ENCODE results near the gene ADD3. TPM values are rescaled to one million over a fixed set of nuclear protein-coding genes. Genes with fewer than 3 reads are reported as not detected.
"Not testable (repeated sequence)": the region's sequence is repeated elsewhere in the genome, so short reads cannot be mapped to it uniquely, and the experiment has no call there.

The ADD3 gene
- total RNA-seq, 2 experiments from 2014 or later = 124 to 206 TPM

DNA sequence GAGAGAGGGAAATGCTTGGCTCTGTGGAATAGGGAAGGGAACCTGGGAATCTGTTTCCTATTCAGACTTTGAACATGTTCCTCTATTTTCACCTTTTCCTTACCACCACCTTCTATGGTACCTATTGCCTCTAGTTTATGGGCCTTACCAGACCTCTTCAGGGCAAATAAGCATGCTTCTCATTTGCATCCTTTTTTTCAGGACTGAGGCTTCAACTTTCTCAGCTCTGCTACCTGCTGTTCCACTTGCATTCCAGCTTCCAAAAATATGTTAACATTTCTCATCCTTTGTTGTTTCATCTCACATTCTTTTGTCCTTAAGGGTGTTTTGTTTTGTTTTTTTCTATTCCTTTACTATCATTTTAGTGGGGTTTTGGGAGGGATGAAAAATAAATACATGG lies 121.7 kb downstream of the ADD3 start:
- no peaks in the 10 kb centered on the region for H3K4me1 Mint-ChIP-seq
- peaks cover 53% of the 10 kb centered on the region for H3K36me3 Mint-ChIP-seq
- no peak overlapping the region for H3K4me3 Mint-ChIP-seq
- H3K27me3 Mint-ChIP-seq = no peaks in the 10 kb centered on the region
- H3K27ac Mint-ChIP-seq = no peak overlapping the region
- ATAC-seq = no peak
- CTCF ChIA-PET = interaction anchor here (0.8 to 1.2 kb wide), 2 partner anchors 12 to 33 kb away, joined by 3 to 4 read pairs; no protein-coding TSS in a partner anchor
- no peak for DNase-seq
- H3K9me3 Mint-ChIP-seq (ENCODE audit: low read depth) = no peaks in the 10 kb centered on the region

DNA sequence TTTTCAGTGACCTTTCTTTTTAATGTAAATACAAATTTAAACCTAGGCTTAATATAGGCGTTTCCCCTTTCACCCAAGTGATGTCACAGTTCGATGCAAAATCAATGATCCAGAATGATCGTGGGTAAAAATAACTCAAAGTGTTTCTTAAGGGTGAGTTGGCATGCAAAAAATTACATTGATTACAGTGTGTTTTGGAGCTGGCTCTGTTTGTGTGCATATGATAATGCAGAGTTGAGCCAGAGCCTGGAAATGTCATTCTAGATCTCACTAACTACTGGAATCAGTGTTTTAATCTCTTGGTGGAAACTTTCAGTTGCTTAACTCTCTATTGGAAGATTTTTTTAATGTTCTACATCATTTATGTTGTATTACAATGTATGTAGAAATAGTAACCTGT lies 127.1 kb downstream of the ADD3 start:
- H3K27ac Mint-ChIP-seq = no peak overlapping the region
- DNase-seq (no peak), ATAC-seq (no peak)
- H3K9me3 Mint-ChIP-seq (ENCODE audit: low read depth) = no peaks in the 10 kb centered on the region
- CTCF ChIA-PET = interaction anchor here (1.0 to 2.3 kb wide), 3 partner anchors 11 to 144 kb away, joined by 3 to 10 read pairs (median 3); no protein-coding TSS in a partner anchor
- H3K36me3 Mint-ChIP-seq = peaks cover 27% of the 10 kb centered on the region
- no peak overlapping the region for H3K4me3 Mint-ChIP-seq
- no peaks in the 10 kb centered on the region for H3K27me3 Mint-ChIP-seq
- H3K4me1 Mint-ChIP-seq = peaks cover 16% of the 10 kb centered on the region

DNA sequence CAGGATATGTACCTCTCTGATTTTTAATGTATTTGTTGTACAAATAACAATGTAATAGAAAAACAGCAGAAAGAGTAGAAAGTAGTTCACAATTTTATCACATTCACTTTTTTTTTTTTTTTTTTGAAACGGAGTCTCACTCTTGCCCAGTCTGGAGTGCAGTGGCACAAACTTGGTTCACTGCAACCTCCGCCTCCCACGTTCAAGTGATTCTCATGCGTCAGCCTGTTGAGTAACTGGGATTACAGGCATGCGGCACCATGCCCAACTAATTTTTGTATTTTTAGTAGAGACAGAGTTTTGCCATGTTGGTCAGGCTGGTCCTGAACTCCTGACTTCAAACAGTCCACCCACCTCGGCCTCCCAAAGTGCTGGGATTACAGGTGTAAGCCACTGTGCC lies 128.1 kb downstream of the ADD3 start:
- H3K36me3 Mint-ChIP-seq = peaks cover 21% of the 10 kb centered on the region
- H3K27ac Mint-ChIP-seq; H3K27me3 Mint-ChIP-seq; ATAC-seq; H3K4me3 Mint-ChIP-seq; H3K9me3 Mint-ChIP-seq (ENCODE audit: low read depth); DNase-seq: not testable (repeated sequence)
- CTCF ChIA-PET = interaction anchor here (0.9 to 2.3 kb wide), 4 partner anchors 10 to 143 kb away, joined by 3 to 10 read pairs (median 3); no protein-coding TSS in a partner anchor
- peaks cover 17% of the 10 kb centered on the region for H3K4me1 Mint-ChIP-seq

DNA sequence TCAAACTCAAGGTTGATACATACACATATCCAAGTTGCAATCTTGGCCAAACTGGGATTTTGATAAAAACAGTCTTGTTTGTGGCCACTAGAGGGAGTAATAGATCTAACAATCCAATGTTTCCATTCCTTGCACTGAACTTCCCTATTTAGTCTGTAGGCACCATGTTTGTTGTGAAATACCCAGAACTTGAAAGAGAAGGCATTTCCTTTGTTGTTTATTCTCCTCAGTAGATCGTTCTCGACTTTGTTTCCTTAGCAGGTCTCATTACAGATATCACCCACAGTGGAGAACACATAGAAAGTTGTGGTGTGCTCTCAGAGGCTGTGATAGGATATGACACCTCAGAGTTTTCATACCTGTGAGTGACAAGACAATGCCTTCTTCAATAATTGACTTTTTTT lies 129.4 kb downstream of the ADD3 start:
- Mint-ChIP-seq H3K27me3 (no peaks in the 10 kb centered on the region), H3K9me3 (ENCODE audit: low read depth) (no peaks in the 10 kb centered on the region), H3K36me3 (peaks cover 10% of the 10 kb centered on the region), H3K4me1 (peaks cover 28% of the 10 kb centered on the region), H3K27ac (peak overlapping the region; percentile 25), H3K4me3 (no peak overlapping the region)
- DNase-seq (no peak), ATAC-seq (peak; percentile 72)
- CTCF ChIA-PET = interaction anchor here (0.6 to 5.6 kb wide), 31 partner anchors 10 to 459 kb away, joined by 3 to 75 read pairs (median 5); partner anchors contain the start of genes ADD3, MXI1 and SMNDC1

DNA sequence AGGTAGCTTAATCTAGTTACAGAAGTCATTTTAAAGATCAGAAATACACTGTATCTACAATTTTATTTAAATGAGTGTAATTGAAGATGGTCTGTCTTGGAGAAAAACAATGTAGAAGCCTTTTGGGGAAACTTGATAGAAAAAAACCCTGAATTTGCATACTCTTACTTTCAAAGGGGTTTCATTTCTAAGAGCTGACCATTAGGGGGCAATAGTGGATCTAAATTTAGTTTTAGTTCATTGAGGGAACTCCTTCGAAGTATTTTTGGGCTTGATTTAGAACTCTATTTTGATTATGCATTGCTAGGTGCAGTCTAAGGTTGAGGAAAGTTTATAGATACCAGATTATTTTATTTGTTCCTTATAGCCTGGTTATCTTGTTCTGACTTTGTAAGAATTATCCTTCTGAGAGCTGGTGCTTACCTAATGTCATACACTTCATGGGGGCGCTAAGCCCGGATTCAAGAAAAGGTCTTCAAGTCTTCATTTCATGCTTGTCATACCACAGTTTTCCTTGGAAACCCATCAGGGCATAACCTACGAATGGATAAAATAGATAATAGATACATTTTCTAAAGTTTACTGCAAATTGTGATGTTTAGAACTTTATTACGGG lies 130.5 kb downstream of the ADD3 start:
- peaks cover 33% of the 10 kb centered on the region for H3K4me1 Mint-ChIP-seq
- DNase-seq (no peak), ATAC-seq (peak; percentile 58)
- H3K27ac Mint-ChIP-seq = no peak overlapping the region
- CTCF ChIA-PET = interaction anchor here (0.7 to 5.6 kb wide), 37 partner anchors 9 to 460 kb away, joined by 3 to 75 read pairs (median 5); partner anchors contain the start of genes ADD3, MXI1 and SMNDC1
- H3K4me3 Mint-ChIP-seq = no peak overlapping the region
- H3K9me3 Mint-ChIP-seq (ENCODE audit: low read depth) = no peaks in the 10 kb centered on the region
- peaks cover 4% of the 10 kb centered on the region for H3K36me3 Mint-ChIP-seq
- H3K27me3 Mint-ChIP-seq = peaks cover 5% of the 10 kb centered on the region

DNA sequence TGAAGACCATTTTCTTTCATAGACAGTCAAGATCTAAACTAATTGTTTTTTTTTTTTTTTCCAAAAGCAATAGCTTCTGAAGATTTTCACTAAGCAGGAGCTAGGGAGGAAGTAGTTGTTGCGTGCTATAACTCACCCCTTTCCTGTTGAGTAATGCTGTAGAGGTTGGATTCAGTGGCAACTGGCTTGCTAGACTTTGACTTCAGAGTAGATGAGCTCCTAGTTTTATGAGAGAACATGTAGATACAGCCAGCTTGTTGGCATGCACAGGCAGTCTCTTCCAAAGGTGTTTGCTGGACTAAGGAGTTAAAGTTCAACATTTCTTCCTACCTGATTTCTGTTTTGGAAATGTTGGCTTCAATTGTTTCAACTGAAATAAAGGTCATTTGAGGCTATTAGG lies 133.4 kb downstream of the ADD3 start:
- Mint-ChIP-seq H3K27ac (peak overlapping the region; percentile 42), H3K36me3 (peaks cover 3% of the 10 kb centered on the region), H3K9me3 (ENCODE audit: low read depth) (no peaks in the 10 kb centered on the region), H3K27me3 (peaks cover 28% of the 10 kb centered on the region), H3K4me3 (no peak overlapping the region), H3K4me1 (peaks cover 34% of the 10 kb centered on the region)
- CTCF ChIA-PET = interaction anchor here (0.8 to 5.6 kb wide), 13 partner anchors 12 to 165 kb away, joined by 3 to 75 read pairs (median 4); partner anchors contain the start of gene MXI1
- ATAC-seq = peak; percentile 63
- DNase-seq = no peak

DNA sequence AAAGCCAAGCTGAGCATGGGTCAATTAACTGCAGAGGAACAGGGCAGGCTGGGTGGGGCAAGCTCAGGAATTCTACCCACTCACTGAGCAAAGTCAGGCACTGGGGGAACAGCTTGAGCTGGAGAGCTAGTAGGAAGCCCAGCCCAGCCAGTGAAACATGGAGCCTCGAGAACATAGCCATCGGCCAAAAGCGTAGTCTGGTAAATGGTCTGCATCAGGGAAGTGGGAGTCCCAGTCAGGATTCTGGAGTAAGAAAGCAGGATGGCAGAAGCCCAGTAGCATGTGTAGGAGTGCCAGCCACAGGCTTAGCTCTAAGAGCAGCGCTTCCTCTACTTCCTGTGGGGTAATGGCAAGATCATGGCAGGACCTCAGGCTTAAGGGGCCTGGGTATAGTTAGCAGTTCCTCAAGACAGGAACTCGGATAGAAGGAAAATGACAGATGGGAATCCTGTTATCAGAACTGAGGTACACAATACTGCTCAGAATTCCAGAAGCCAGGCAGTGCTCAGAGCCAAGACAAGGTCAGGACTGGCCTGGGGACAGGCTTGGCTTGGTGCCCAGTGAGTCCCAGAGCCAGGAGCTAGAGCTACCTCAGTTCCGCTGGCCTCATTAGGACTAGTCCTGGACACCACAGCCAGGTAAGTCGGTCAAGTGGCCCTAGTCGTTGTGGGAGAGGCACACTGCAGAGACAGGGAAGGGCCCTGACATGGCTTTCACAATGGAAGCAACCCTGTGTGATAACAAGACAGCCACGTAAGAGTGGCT lies 134.3 kb downstream of the ADD3 start:
- Mint-ChIP-seq H3K27me3 (peaks cover 35% of the 10 kb centered on the region), H3K9me3 (ENCODE audit: low read depth) (no peaks in the 10 kb centered on the region), H3K27ac (no peak overlapping the region), H3K4me1 (peaks cover 32% of the 10 kb centered on the region), H3K36me3 (peaks cover 3% of the 10 kb centered on the region), H3K4me3 (no peak overlapping the region)
- CTCF ChIA-PET = interaction anchor here (0.8 to 5.6 kb wide), 11 partner anchors 11 to 164 kb away, joined by 3 to 75 read pairs (median 4); partner anchors contain the start of gene MXI1
- DNase-seq = no peak
- no peak for ATAC-seq

DNA sequence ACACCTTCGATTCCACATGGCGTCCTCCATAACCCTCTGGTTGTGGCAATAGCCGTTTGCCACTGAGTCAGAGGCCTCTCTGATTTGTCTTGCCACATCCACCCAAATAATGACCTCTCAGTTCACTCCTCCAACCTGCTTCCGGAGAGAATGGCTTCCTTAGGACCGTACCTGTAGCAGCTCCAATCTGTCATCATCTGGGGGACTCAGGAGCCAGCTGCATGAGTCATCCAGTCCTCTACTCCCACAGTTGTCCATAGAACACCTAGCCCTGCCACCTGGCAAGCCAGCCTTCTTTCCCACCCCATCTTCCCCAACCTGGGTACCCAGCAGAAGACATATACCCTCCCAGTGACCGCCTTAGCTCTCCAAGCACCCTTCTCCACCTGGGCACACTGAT lies 135.2 kb downstream of the ADD3 start:
- peaks cover 25% of the 10 kb centered on the region for H3K4me1 Mint-ChIP-seq
- peaks cover 42% of the 10 kb centered on the region for H3K27me3 Mint-ChIP-seq

DNA sequence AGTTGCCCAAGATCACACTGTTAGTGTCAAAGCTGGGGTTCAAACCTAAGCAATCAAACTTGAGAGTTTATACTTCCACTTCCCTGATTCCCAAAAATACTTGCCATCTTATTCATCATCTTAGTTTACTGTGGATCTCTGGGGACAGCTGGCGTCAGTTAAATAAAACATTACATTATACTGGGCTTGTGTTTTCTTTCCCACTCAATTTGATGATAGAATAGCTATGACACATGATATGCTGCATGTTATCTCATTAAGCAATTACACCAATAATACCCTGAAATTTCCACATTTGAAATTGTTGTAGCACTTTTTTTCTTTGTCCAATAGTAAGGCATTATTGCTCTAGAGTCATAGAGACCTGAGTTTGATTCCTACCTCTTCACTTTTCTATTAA lies 136.7 kb downstream of the ADD3 start:
- Mint-ChIP-seq H3K4me1 (peaks cover 23% of the 10 kb centered on the region), H3K9me3 (ENCODE audit: low read depth) (no peaks in the 10 kb centered on the region), H3K27ac (no peak overlapping the region), H3K36me3 (peaks cover 3% of the 10 kb centered on the region), H3K4me3 (no peak overlapping the region), H3K27me3 (peaks cover 58% of the 10 kb centered on the region)
- CTCF ChIA-PET = interaction anchor here (0.8 to 1.3 kb wide), 2 partner anchors 67 to 134 kb away, joined by 3 to 5 read pairs; no protein-coding TSS in a partner anchor
- ATAC-seq (no peak), DNase-seq (no peak)

More for the DNA sequence above, 135.2 kb downstream of the ADD3 start:
- Mint-ChIP-seq H3K27ac (no peak overlapping the region), H3K9me3 (ENCODE audit: low read depth) (no peaks in the 10 kb centered on the region), H3K4me3 (no peak overlapping the region), H3K36me3 (peaks cover 3% of the 10 kb centered on the region)
- DNase-seq (no peak), ATAC-seq (no peak)
- CTCF ChIA-PET = interaction anchor here (1.0 to 1.1 kb wide), 2 partner anchors 65 to 136 kb away, joined by 4 read pairs; no protein-coding TSS in a partner anchor

GRCh38 chr10:110147961-110148360 lies 140.2 kb downstream of the ADD3 start:
- no peaks in the 10 kb centered on the region for H3K9me3 Mint-ChIP-seq (ENCODE audit: low read depth)
- peaks cover 83% of the 10 kb centered on the region for H3K27me3 Mint-ChIP-seq
- H3K27ac Mint-ChIP-seq = no peak overlapping the region

DNA sequence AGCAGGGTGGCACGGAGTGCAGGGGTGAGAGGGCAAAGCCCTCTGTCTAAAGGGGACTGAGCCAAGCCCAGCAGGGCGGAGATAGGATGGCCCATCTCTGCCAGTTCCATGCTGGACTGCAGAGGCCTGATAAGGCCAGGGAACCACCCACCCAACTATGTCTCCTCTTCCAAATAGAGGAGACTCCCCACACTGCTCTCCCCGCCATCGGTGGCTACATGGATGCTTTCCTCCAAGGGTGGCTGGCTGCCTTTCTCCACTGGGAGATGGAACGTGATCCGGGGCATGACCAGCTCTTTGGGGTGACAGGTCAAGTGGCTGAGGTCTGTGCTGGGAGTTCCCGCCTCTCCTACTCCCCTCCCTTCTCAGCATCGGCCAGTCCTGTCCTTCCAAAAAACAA lies 141.5 kb downstream of the ADD3 start:
- Mint-ChIP-seq H3K4me3 (no peak overlapping the region), H3K27ac (no peak overlapping the region), H3K27me3 (peaks cover 84% of the 10 kb centered on the region), H3K9me3 (ENCODE audit: low read depth) (no peaks in the 10 kb centered on the region), H3K4me1 (peaks cover 13% of the 10 kb centered on the region), H3K36me3 (no peaks in the 10 kb centered on the region)
- ATAC-seq (no peak), DNase-seq (no peak)
- CTCF ChIA-PET = no interaction called here

More at GRCh38 chr10:110147961-110148360, 140.2 kb downstream of the ADD3 start:
- peak; percentile 35 for ATAC-seq
- Mint-ChIP-seq H3K36me3 (no peaks in the 10 kb centered on the region), H3K4me1 (peaks cover 9% of the 10 kb centered on the region), H3K4me3 (no peak overlapping the region)
- CTCF ChIA-PET = interaction anchor here (1.6 to 1.7 kb wide), 2 partner anchors 10 kb away, joined by 6 to 11 read pairs; no protein-coding TSS in a partner anchor
- no peak for DNase-seq

- ATAC-seq (no peak), DNase-seq (no peak)
- Mint-ChIP-seq H3K27me3 (peaks cover 84% of the 10 kb centered on the region), H3K4me3 (no peak overlapping the region), H3K4me1 (peaks cover 17% of the 10 kb centered on the region), H3K27ac (no peak overlapping the region), H3K36me3 (peaks cover 2% of the 10 kb centered on the region), H3K9me3 (ENCODE audit: low read depth) (no peaks in the 10 kb centered on the region)
- CTCF ChIA-PET = interaction anchor here (1.0 kb wide), 1 partner anchor 12 kb away, joined by 5 read pairs; no protein-coding TSS in a partner anchor
These were observed 142.3 kb downstream of the ADD3 start for GRCh38 chr10:110150046-110150445.

GRCh38 chr10:110150981-110151380 lies 143.2 kb downstream of the ADD3 start:
- Mint-ChIP-seq H3K9me3 (ENCODE audit: low read depth) (no peaks in the 10 kb centered on the region), H3K36me3 (peaks cover 4% of the 10 kb centered on the region), H3K4me3 (no peak overlapping the region), H3K27me3 (peaks cover 83% of the 10 kb centered on the region), H3K27ac (no peak overlapping the region), H3K4me1 (peaks cover 24% of the 10 kb centered on the region)
- ATAC-seq (no peak), DNase-seq (no peak)
- CTCF ChIA-PET = interaction anchor here (1.0 kb wide), 1 partner anchor 11 kb away, joined by 5 read pairs; no protein-coding TSS in a partner anchor
